Endothelial cell of umbilical vein (primary cell): ENCODE measurements around the gene DXO. TPM values are rescaled to one million over a fixed set of nuclear protein-coding genes. Genes with fewer than 3 reads are reported as not detected.
"Not testable (repeated sequence)": the region's sequence is repeated elsewhere in the genome, so short reads cannot be mapped to it uniquely, and the experiment has no call there.

Source experiments
- BruUV-seq: library from RNA; stranded (reverse); fragments of 400-500 nt; replicated peaks from 2 replicates; lab custom pipeline; 2021; lab: Mats Ljungman, UMichigan
- CTCF ChIA-PET: fragments of 300-600, 350-600 bp; sonication (Branson Sonifier 250); formaldehyde crosslinking; loops from one replicate; lab custom pipeline; 2021; ENCODE audit warnings: antibody characterized with exemption, inconsistent platforms; lab: Charles Lee
- POLR2A ChIA-PET: fragments of 300-600, 350-600 bp; sonication (Branson Sonifier 250); formaldehyde crosslinking; loops from one replicate; lab custom pipeline; 2021; ENCODE audit warnings: antibody characterized with exemption, inconsistent platforms; lab: Charles Lee
- DNase-seq: peaks from one replicate; pipeline ENCODE4 v3.0.0-alpha.2; 2011; ENCODE audit warnings: low read depth, low spot score
- FAIRE-seq: peaks from 2 replicates; lab custom pipeline; 2011; peaks lifted over from hg19 to GRCh38; lab: Jason Lieb, UNC
- H2AFZ ChIP-seq: 2 replicates; pipeline ENCODE4 v1.6.0; 2012; ENCODE audit warnings: low read depth, low read length, control low read depth, inconsistent platforms
- H3K27ac ChIP-seq: 2 replicates; pipeline ENCODE4 v1.5.1; 2011; ENCODE audit warnings: low read depth, mild to moderate bottlenecking, control low read depth, low read length, moderate library complexity; ENCODE audit not compliant: insufficient read depth
- H3K27me3 ChIP-seq, 2 experiments: 2 replicates each; pipeline versions ENCODE4 v1.6.0 to v1.6.1; 2011; ENCODE audit warnings: low read length in 2 of 2, mixed read lengths in 1 of 2; ENCODE audit not compliant: control insufficient read depth in 2 of 2, insufficient read depth in 2 of 2
- H3K36me3 ChIP-seq, 2 experiments: 2 replicates in 1 of 2; 3 replicates in 1 of 2; pipeline ENCODE4 v1.5.1; 2011; ENCODE audit warnings: low read length in 2 of 2, mild to moderate bottlenecking in 1 of 2, moderate library complexity in 1 of 2; ENCODE audit not compliant: control insufficient read depth in 2 of 2, insufficient read depth in 2 of 2; ENCODE audit errors: extremely low read depth in 1 of 2
- H3K4me1 ChIP-seq: 3 replicates; pipeline ENCODE4 v1.5.1; 2011; ENCODE audit warnings: mild to moderate bottlenecking, low read length; ENCODE audit not compliant: control insufficient read depth, insufficient read depth; ENCODE audit errors: extremely low read depth
- H3K4me2 ChIP-seq: 2 replicates; pipeline ENCODE4 v1.6.1; 2011; ENCODE audit warnings: low read length, control low read depth, mixed read lengths; ENCODE audit not compliant: insufficient read depth
- H3K4me3 ChIP-seq, 3 experiments: fragments of 200-600 bp in 1 of 3; sonication (generic), shearing (Covaris generic) in 1 of 3; replicated peaks in 1 of 3; 2 replicates each; pipeline ENCODE4 v1.5.1; 2011 to 2016; ENCODE audit warnings: control low read depth in 3 of 3, low read length in 3 of 3, mild to moderate bottlenecking in 2 of 3, inconsistent platforms in 1 of 3, low read depth in 1 of 3, moderate library complexity in 1 of 3; ENCODE audit not compliant: insufficient read depth in 1 of 3
- H3K79me2 ChIP-seq: 2 replicates; pipeline ENCODE4 v1.6.0; 2012; ENCODE audit warnings: low read length, inconsistent platforms; ENCODE audit not compliant: control insufficient read depth, insufficient read depth
- H3K9ac ChIP-seq: replicated peaks from 2 replicates; pipeline ENCODE3; 2011; ENCODE audit warnings: low read length, control low read depth; ENCODE audit not compliant: insufficient read depth; ENCODE audit errors: extremely low read depth
- H3K9me1 ChIP-seq: replicated peaks from 3 replicates; pipeline ENCODE4 v1.6.0; 2011; ENCODE audit warnings: mild to moderate bottlenecking, low read length; ENCODE audit not compliant: control insufficient read depth, insufficient read depth; ENCODE audit errors: extremely low read depth
- H3K9me3 ChIP-seq: replicated peaks from 2 replicates; pipeline ENCODE4 v1.5.1; 2012; ENCODE audit warnings: low read length, inconsistent platforms; ENCODE audit not compliant: control insufficient read depth, insufficient read depth
- H4K20me1 ChIP-seq: replicated peaks from 2 replicates; pipeline ENCODE3; 2011; ENCODE audit warnings: mild to moderate bottlenecking, low read length; ENCODE audit not compliant: control insufficient read depth, insufficient read depth; ENCODE audit errors: extremely low read depth
- CTCF ChIP-seq, 2 donors: IDR thresholded peaks; 1 replicate in 1 of 2; 2 replicates in 1 of 2; pipeline ENCODE4 v1.5.1; 2011; ENCODE audit warnings: low read length in 2 of 2, mild to moderate bottlenecking in 2 of 2, moderate library complexity in 2 of 2, control low read depth in 1 of 2, inconsistent platforms in 1 of 2, low read depth in 1 of 2; ENCODE audit not compliant: insufficient read depth in 1 of 2; ENCODE audit errors: extremely low read depth in 1 of 2
- FOS ChIP-seq: IDR thresholded peaks from 2 replicates; pipeline ENCODE4 v1.6.1; 2011; ENCODE audit warnings: mild to moderate bottlenecking, low read length, moderate library complexity, borderline replicate concordance; ENCODE audit not compliant: insufficient read depth
- GATA2 ChIP-seq: IDR thresholded peaks from 2 replicates; pipeline ENCODE4 v1.7.0; 2011; ENCODE audit warnings: low read depth, mild to moderate bottlenecking, moderate library complexity, mixed read lengths, low read length; ENCODE audit not compliant: insufficient read length, insufficient read depth
- JUN ChIP-seq: IDR thresholded peaks from 2 replicates; pipeline ENCODE4 v1.6.1; 2011; ENCODE audit warnings: borderline replicate concordance, low read depth; ENCODE audit not compliant: insufficient read length, insufficient read depth
- MAX ChIP-seq: IDR thresholded peaks from 2 replicates; pipeline ENCODE4 v1.6.1; 2011; ENCODE audit not compliant: insufficient read depth, insufficient read length
- MYC ChIP-seq: IDR thresholded peaks from one replicate; pipeline ENCODE4 v1.6.1; 2011; ENCODE audit warnings: mild to moderate bottlenecking, low read depth, low read length
- POLR2A ChIP-seq: IDR thresholded peaks from 2 replicates; pipeline ENCODE4 v1.6.1; 2012; ENCODE audit warnings: low read depth, mild to moderate bottlenecking, control low read depth, low read length
- POLR2AphosphoS5 ChIP-seq: IDR thresholded peaks from 2 replicates; pipeline ENCODE4 v1.6.1; 2012; ENCODE audit warnings: low read depth, mild to moderate bottlenecking, control low read depth, low read length, moderate library complexity; ENCODE audit not compliant: insufficient read depth
- dilution Hi-C: fragments of 300-500 bp; cut with MboI; formaldehyde crosslinking; loops from one replicate; pipeline ENCODE4 v1.15.0; 2019; ENCODE audit warnings: low sequenced_read_pairs; ENCODE audit not compliant: extremely low pct_ligation_motif_present
- intact Hi-C: fragments of 100-400 bp; cut with micrococcal nuclease; formaldehyde crosslinking; loops from one replicate; pipeline ENCODE4 v1.10.0; 2022
- polyA plus RNA-seq, 4 experiments: library from polyadenylated mRNA; depleted of rRNA in 3 of 4; stranded (reverse) in 3 of 4; unstranded in 1 of 4; fragments of >200 nt; gene quantifications; 2 replicates each; pipeline versions ENCODE4 v1.2.1 to v1.2.3, GENCODE V29; 2011 to 2012; ENCODE audit warnings: missing spikeins in 1 of 4
- total RNA-seq: library from RNA; stranded (reverse); gene quantifications from 2 replicates; pipeline ENCODE4 v1.2.3, GENCODE V29; 2021

Gene DXO
- total and polyA plus RNA-seq, 2 donors (not counting 3 experiments of a cell fraction or from before 2014, with no cell fraction given): 20.7 to 34.9 TPM

GRCh38 chr6:31933537-31933936 lies 38.4 kb downstream of the DXO start:
- no TSS peak for BruUV-seq
- H3K27me3 ChIP-seq: peaks cover under 1% of the 10 kb centered on the region in 2 experiments
- H4K20me1 ChIP-seq: no peaks in the 10 kb centered on the region
- no peaks in the 10 kb centered on the region for H3K4me1 ChIP-seq
- H3K27ac ChIP-seq: no peak overlapping the region
- no peak overlapping the region for H3K4me2 ChIP-seq
- dilution Hi-C loops: no loop called here
- H3K9me1 ChIP-seq: no peaks in the 10 kb centered on the region
- TF ChIP-seq POLR2A (no peak), CTCF (IDR thresholded peaks at IDR 0.05; ENCODE audit: extremely low read depth in 1 of 2, insufficient read depth in 1 of 2, low read depth in 1 of 2, low read length in 2 of 2) (no peak), FOS (no peak), JUN (no peak), POLR2AphosphoS5 (no peak), MYC (no peak), MAX (no peak), GATA2 (no peak)
- no peak overlapping the region for H2AFZ ChIP-seq
- H3K4me3 ChIP-seq: no peak overlapping the region
- no peak for FAIRE-seq
- ChIA-PET POLR2A (no interaction called here), CTCF (no interaction called here)
- no peaks in the 10 kb centered on the region for H3K36me3 ChIP-seq
- DNase-seq: no peak
- intact Hi-C loops: no loop called here
- H3K9me3 ChIP-seq: no peaks in the 10 kb centered on the region
- H3K79me2 ChIP-seq: no peaks in the 10 kb centered on the region
- H3K9ac ChIP-seq: no peak overlapping the region

GRCh38 chr6:31932137-31932536 lies 39.8 kb downstream of the DXO start:
- H3K4me2 ChIP-seq, H3K9me1 ChIP-seq, H3K36me3 ChIP-seq, H3K4me1 ChIP-seq, H3K79me2 ChIP-seq, H3K9ac ChIP-seq, DNase-seq, H2AFZ ChIP-seq, H3K9me3 ChIP-seq, dilution Hi-C loops, FAIRE-seq, H3K27ac ChIP-seq, H4K20me1 ChIP-seq, BruUV-seq, intact Hi-C loops, POLR2A ChIA-PET, H3K4me3 ChIP-seq, CTCF ChIA-PET: not testable (repeated sequence)
- peaks cover 6 to 11% of the 10 kb centered on the region in 2 experiments for H3K27me3 ChIP-seq
